RCC 7860 (cell line): ENCODE data around the gene MED25.

ENCODE experiments used
- DNase-seq: peaks from one replicate; pipeline ENCODE4 v3.0.0-alpha.2; 2015; ENCODE audit warnings: low spot score
- FAIRE-seq: peaks from 2 replicates; lab custom pipeline; 2012; peaks lifted over from hg19 to GRCh38; lab: Jason Lieb, UNC

Gene MED25

GRCh38 chr19:49881672-49882394, 63.7 kb downstream of the MED25 start:
- no peak for FAIRE-seq
- no peak for DNase-seq

- DNase-seq (no peak), FAIRE-seq (no peak)
Observed at GRCh38 chr19:49882643-49883042, 64.6 kb downstream of the MED25 start.

- FAIRE-seq (no peak), DNase-seq (no peak)
Observed at GRCh38 chr19:49883094-49883493, 65.0 kb downstream of the MED25 start.

- no peak for FAIRE-seq
- no peak for DNase-seq
Observed at GRCh38 chr19:49884109-49884508, 66.0 kb downstream of the MED25 start.

- DNase-seq (no peak), FAIRE-seq (no peak)
Observed at GRCh38 chr19:49884760-49885159, 66.7 kb downstream of the MED25 start.
